Smooth muscle cell (in vitro differentiated cells): ENCODE measurements around the gene SLC22A2. TPM values are rescaled to one million over a fixed set of nuclear protein-coding genes. Genes with fewer than 3 reads are reported as not detected.

Experiments
- DNase-seq: peaks from one replicate; lab custom pipeline; 2025; ENCODE audit not compliant: unreplicated experiment; lab: John Stamatoyannopoulos, UW
- H2AFZ ChIP-seq: fragments of 200-600 bp; sonication (generic); 2 replicates; pipeline ENCODE4 v1.6.0; 2016; ENCODE audit warnings: antibody characterized with exemption, low read depth, mild to moderate bottlenecking
- H3F3A ChIP-seq: fragments of 200-600 bp; sonication (generic); 2 replicates; pipeline ENCODE4 v1.6.0; 2017; ENCODE audit warnings: antibody characterized with exemption, low read depth
- H3K27ac ChIP-seq: fragments of 200-600 bp; sonication (generic); 2 replicates; pipeline ENCODE4 v1.5.1; 2016; ENCODE audit warnings: low read depth, mild to moderate bottlenecking
- H3K27me3 ChIP-seq: fragments of 200-600 bp; sonication (generic); 2 replicates; pipeline ENCODE4 v1.6.1; 2016; ENCODE audit warnings: low read depth, mild to moderate bottlenecking
- H3K36me3 ChIP-seq: fragments of 200-600 bp; sonication (generic); 2 replicates; pipeline ENCODE4 v1.5.1; 2016; ENCODE audit warnings: low read depth
- H3K4me1 ChIP-seq: fragments of 200-600 bp; sonication (generic); 2 replicates; pipeline ENCODE4 v1.5.1; 2016; ENCODE audit warnings: low read depth
- H3K4me2 ChIP-seq: fragments of 200-600 bp; sonication (generic); 2 replicates; pipeline ENCODE4 v1.6.0; 2016; ENCODE audit warnings: mild to moderate bottlenecking
- H3K4me3 ChIP-seq: fragments of 200-600 bp; sonication (generic); 2 replicates; pipeline ENCODE4 v1.5.1; 2016; ENCODE audit warnings: mild to moderate bottlenecking
- H3K79me2 ChIP-seq: fragments of 200-600 bp; sonication (generic); 2 replicates; pipeline ENCODE4 v1.6.0; 2016; ENCODE audit warnings: low read depth, mild to moderate bottlenecking
- H3K9ac ChIP-seq: fragments of 200-600 bp; sonication (generic); 2 replicates; pipeline ENCODE4 v1.6.0; 2016; ENCODE audit warnings: low read depth
- H3K9me3 ChIP-seq: fragments of 200-600 bp; sonication (generic); replicated peaks from 2 replicates; pipeline ENCODE4 v1.5.1; 2016; ENCODE audit warnings: low read depth
- H4K20me1 ChIP-seq: fragments of 200-600 bp; sonication (generic); 2 replicates; pipeline ENCODE4 v1.6.0; 2016; ENCODE audit warnings: low read depth
- WGBS: methylation state at CpG from one replicate; pipeline ENCODE4 v1.1.7; 2016; ENCODE audit warnings: low lambda C conversion rate; 5-methylcytosine and 5-hydroxymethylcytosine counted together
- polyA plus RNA-seq: library from polyadenylated mRNA; unstranded; fragments of >200 nt; fragmentation: Nextera tagmentation; extraction: Ambion mirVana; gene quantifications from 2 replicates; pipeline ENCODE4 v1.2.1, GENCODE V29; 2016
- total RNA-seq: library from RNA; depleted of rRNA; stranded (reverse); fragments of >200 nt; gene quantifications from 2 replicates; pipeline ENCODE4 v1.2.3, GENCODE V29; 2014
- TF ChIP-seq, protein P1 (sequence below): fragments of 200-600 bp; sonication (generic); IDR thresholded peaks from 2 replicates; pipeline ENCODE4 v1.5.1; 2017; ENCODE audit warnings: borderline replicate concordance, mild to moderate bottlenecking, antibody characterized with exemption; ENCODE audit not compliant: insufficient read depth, poor library complexity, severe bottlenecking

Gene SLC22A2
- total and polyA plus RNA-seq, 2 experiments from 2014 or later: 3.5 to 7.0 TPM

DNA sequence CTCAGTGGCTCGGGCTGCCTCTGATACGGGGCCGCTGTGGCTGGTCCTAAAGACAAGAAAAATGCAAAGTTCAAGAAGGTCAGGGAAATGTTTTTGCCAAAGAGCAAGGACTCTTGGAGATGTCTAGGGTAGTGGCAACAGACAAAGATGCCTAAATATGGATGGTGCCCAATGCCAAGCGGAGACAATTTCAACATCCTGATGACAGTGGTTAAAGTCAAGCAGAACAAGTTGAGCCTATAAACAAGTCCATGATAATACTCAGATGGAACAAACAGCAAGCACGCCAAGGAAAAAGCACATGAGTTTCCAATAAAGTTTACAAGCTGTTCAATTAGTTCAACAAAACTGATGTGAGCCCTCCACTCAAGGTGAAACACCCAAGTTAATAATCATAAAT is 85.9 kb downstream of the SLC22A2 start:
- no peaks in the 10 kb centered on the region for H4K20me1 ChIP-seq
- H3K4me3 ChIP-seq: no peak overlapping the region
- no peaks in the 10 kb centered on the region for H3K27me3 ChIP-seq
- H3K4me1 ChIP-seq: no peaks in the 10 kb centered on the region
- H2AFZ ChIP-seq: no peak overlapping the region
- H3K4me2 ChIP-seq: no peak overlapping the region
- H3K79me2 ChIP-seq: no peaks in the 10 kb centered on the region
- H3K27ac ChIP-seq: no peak overlapping the region
- DNase-seq: no peak
- H3F3A ChIP-seq: peaks cover 6% of the 10 kb centered on the region
- no peaks in the 10 kb centered on the region for H3K36me3 ChIP-seq
- 74% methylated on average over 5 of the region's 5 CpGs for WGBS
- TF ChIP-seq, protein P1, sequence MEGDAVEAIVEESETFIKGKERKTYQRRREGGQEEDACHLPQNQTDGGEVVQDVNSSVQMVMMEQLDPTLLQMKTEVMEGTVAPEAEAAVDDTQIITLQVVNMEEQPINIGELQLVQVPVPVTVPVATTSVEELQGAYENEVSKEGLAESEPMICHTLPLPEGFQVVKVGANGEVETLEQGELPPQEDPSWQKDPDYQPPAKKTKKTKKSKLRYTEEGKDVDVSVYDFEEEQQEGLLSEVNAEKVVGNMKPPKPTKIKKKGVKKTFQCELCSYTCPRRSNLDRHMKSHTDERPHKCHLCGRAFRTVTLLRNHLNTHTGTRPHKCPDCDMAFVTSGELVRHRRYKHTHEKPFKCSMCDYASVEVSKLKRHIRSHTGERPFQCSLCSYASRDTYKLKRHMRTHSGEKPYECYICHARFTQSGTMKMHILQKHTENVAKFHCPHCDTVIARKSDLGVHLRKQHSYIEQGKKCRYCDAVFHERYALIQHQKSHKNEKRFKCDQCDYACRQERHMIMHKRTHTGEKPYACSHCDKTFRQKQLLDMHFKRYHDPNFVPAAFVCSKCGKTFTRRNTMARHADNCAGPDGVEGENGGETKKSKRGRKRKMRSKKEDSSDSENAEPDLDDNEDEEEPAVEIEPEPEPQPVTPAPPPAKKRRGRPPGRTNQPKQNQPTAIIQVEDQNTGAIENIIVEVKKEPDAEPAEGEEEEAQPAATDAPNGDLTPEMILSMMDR: no peak
- H3K9ac ChIP-seq: no peak overlapping the region
- H3K9me3 ChIP-seq: no peaks in the 10 kb centered on the region

DNA sequence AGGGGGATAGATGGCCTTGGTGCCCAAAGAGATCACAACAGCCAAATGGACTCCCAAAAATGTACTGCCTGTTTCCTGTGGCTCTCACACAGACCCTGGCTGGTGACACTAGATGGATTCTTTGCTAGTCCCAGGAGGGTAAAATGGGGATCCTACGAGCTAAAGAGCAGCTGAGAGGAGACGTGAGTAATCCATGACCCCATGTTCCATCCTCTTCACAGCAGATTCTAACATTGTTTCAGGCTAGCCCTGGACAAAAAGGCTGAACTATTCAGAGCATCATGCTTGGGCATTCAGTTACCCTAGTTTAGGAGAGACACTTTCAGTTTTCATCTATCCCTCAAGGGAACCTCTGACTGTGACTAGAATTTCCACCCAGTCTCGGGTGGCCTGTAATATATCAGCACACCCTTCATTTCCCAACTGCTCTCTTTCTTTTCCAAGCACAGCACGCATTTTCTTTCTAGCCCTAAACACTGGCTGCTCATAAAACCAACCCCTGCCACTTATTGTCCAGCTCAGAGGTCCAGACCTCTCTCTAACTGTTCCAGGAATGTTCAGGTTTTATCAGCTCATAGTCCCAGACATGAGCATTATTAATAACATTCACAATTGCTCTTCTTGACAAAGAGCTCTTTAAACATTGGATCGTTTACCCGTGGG is 88.5 kb downstream of the SLC22A2 start:
- H3K4me1 ChIP-seq: no peaks in the 10 kb centered on the region
- no peak overlapping the region for H3K9ac ChIP-seq
- H3K27ac ChIP-seq: peak overlapping the region; percentile 35
- H3K36me3 ChIP-seq: no peaks in the 10 kb centered on the region
- H3K9me3 ChIP-seq: no peaks in the 10 kb centered on the region
- no peak overlapping the region for H3K4me3 ChIP-seq
- no peaks in the 10 kb centered on the region for H3K79me2 ChIP-seq
- H4K20me1 ChIP-seq: no peaks in the 10 kb centered on the region
- DNase-seq: no peak
- peaks cover 6% of the 10 kb centered on the region for H3F3A ChIP-seq
- TF ChIP-seq, protein P1: no peak
- H2AFZ ChIP-seq: peak overlapping the region; percentile 67
- no peaks in the 10 kb centered on the region for H3K27me3 ChIP-seq
- WGBS: 30% methylated on average over 6 of the region's 6 CpGs
- H3K4me2 ChIP-seq: peak overlapping the region; percentile 53

DNA sequence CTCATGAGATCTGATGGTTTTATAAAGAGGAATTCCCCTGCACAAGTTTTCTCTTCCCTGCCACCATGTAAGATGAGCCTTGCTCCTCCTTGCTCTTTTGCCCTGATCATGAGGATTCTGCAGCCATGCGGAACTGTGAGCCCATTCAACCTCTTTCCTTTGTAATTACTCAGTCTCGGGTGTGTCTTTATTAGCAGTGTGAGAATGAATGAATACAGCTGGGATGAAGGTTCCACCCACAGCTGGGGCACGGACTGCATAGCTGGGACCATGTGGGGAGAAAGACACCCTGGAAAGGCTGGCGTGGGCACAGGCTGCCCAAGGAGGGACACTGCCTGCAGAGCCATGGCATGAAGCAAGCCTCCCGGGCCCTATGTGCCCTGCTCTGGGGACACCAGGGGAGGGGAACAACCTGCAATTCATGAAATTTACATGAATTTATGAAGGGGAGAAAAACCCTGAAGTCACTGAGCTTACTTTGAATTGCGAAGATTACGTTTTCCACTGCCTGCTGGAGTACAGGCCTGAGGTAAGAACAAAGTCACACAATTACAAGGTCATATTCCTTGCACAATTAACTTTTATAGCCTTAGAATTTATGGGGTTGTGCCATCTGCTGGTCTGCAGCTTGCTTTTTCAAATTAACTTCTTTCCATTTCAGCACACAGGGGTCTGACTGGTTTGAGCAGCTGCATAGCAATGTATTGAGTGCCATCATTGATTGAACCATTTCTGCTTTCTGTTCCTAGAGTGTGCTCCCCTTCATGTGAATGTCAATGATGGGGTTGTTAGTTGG is 90.8 kb downstream of the SLC22A2 start:
- Histone ChIP-seq H3K79me2 (no peaks in the 10 kb centered on the region), H2AFZ (no peak overlapping the region), H3K27ac (no peak overlapping the region), H3K4me1 (no peaks in the 10 kb centered on the region), H3K27me3 (no peaks in the 10 kb centered on the region), H3K4me2 (no peak overlapping the region), H3K9ac (no peak overlapping the region), H3K9me3 (no peaks in the 10 kb centered on the region), H3F3A (peaks cover 3% of the 10 kb centered on the region), H3K4me3 (no peak overlapping the region), H3K36me3 (no peaks in the 10 kb centered on the region), H4K20me1 (no peaks in the 10 kb centered on the region)
- 93% methylated on average over 7 of the region's 7 CpGs for WGBS
- TF ChIP-seq, protein P1: no peak
- DNase-seq: no peak

Other genes starting within 250 kb of the SLC22A2 start
- 0.04 and 1.4 TPM in 2 replicates for gene SLC22A1, start 137.0 kb downstream of the SLC22A2 start, total RNA-seq
- 1.5 and 1.6 TPM in 2 replicates for gene SLC22A1, start 137.0 kb downstream of the SLC22A2 start, polyA plus RNA-seq
- 68.7 and 69.5 TPM in 2 replicates for gene SLC22A3, start 89.6 kb upstream of the SLC22A2 start, total RNA-seq
- 39.8 and 59.5 TPM in 2 replicates for gene SLC22A3, start 89.6 kb upstream of the SLC22A2 start, polyA plus RNA-seq